Measurements from ENCODE around the gene HCK.

Gene HCK

GRCh38 chr20:32018269-32019155 is 33.5 kb upstream of the HCK start:
- Histone ChIP-seq H3K27ac (ENCODE audit: insufficient read depth in 1 of 2, low read depth in 1 of 2, low read length in 2 of 2, poor library complexity in 1 of 2, severe bottlenecking in 2 of 2) (no peak overlapping the region), H3K27me3 (replicated peaks in 2 of 5; ENCODE audit: control insufficient read depth in 4 of 5, insufficient read depth in 5 of 5, low read length in 4 of 5) (peaks cover 0 to 38% (median 22%) of the 10 kb centered on the region in 5 experiments), H3K4me3 (ENCODE audit: control insufficient read depth in 1 of 7, extremely low read depth in 1 of 7, insufficient read depth in 4 of 7, low read depth in 2 of 7, low read length in 6 of 7) (peak overlapping the region in 6 of 7 experiments; percentile 27 to 66 (median 63)), H3K36me3 (ENCODE audit: control insufficient read depth in 4 of 4, insufficient read depth in 4 of 4, low read length in 3 of 4) (no peaks in the 10 kb centered on the region), H3K9me3 (ENCODE audit: control extremely low read depth in 1 of 5, control insufficient read depth in 4 of 5, insufficient read depth in 2 of 5, low read depth in 1 of 5, low read length in 4 of 5) (no peaks in the 10 kb centered on the region), H3K4me1 (ENCODE audit: control extremely low read depth in 1 of 4, control insufficient read depth in 4 of 4, insufficient read depth in 4 of 4, low read length in 3 of 4) (peaks cover 6 to 25% (median 19%) of the 10 kb centered on the region in 4 experiments)
- CTCF ChIA-PET: interaction anchor here (0.9 to 3.4 kb wide), 5 partner anchors 10 to 81 kb away, joined by 3 to 40 read pairs (median 5); no protein-coding TSS in a partner anchor
- under 1% methylated on average over 64 of the region's 67 CpGs for WGBS (ENCODE audit: insufficient coverage)
- POLR2A ChIA-PET: interaction anchor here (1.0 kb wide), 1 partner anchor 67 kb away, joined by 3 read pairs; the partner anchor contains the start of gene PDRG1
- DNase-seq: peak in 2 of 3 donors; percentile 26 to 41

- no peaks in the 10 kb centered on the region for H3K36me3 ChIP-seq (ENCODE audit: control insufficient read depth in 4 of 4, insufficient read depth in 4 of 4, low read length in 3 of 4)
- CTCF ChIA-PET: interaction anchor here (2.2 to 3.4 kb wide), 2 partner anchors 12 to 16 kb away, joined by 15 to 40 read pairs; no protein-coding TSS in a partner anchor
- H3K4me1 ChIP-seq (ENCODE audit: control extremely low read depth in 1 of 4, control insufficient read depth in 4 of 4, insufficient read depth in 4 of 4, low read length in 3 of 4): peaks cover 6 to 25% (median 19%) of the 10 kb centered on the region in 4 experiments
- no peak overlapping the region for H3K27ac ChIP-seq (ENCODE audit: insufficient read depth in 1 of 2, low read depth in 1 of 2, low read length in 2 of 2, poor library complexity in 1 of 2, severe bottlenecking in 2 of 2)
- H3K4me3 ChIP-seq (ENCODE audit: control insufficient read depth in 1 of 7, extremely low read depth in 1 of 7, insufficient read depth in 4 of 7, low read depth in 2 of 7, low read length in 6 of 7): peak overlapping the region in 3 of 7 experiments; percentile 31 to 66 (median 63)
- no peak for DNase-seq
- H3K9me3 ChIP-seq (ENCODE audit: control extremely low read depth in 1 of 5, control insufficient read depth in 4 of 5, insufficient read depth in 2 of 5, low read depth in 1 of 5, low read length in 4 of 5): no peaks in the 10 kb centered on the region
- POLR2A ChIA-PET: interaction anchor here (1.0 kb wide), 1 partner anchor 68 kb away, joined by 3 read pairs; the partner anchor contains the start of gene PDRG1
- WGBS (ENCODE audit: insufficient coverage): 0% methylated on average over 37 of the region's 42 CpGs
- peaks cover 0 to 40% (median 25%) of the 10 kb centered on the region in 5 experiments for H3K27me3 ChIP-seq (replicated peaks in 2 of 5; ENCODE audit: control insufficient read depth in 4 of 5, insufficient read depth in 5 of 5, low read length in 4 of 5)
Measured at GRCh38 chr20:32019156-32019510, 32.9 kb upstream of the HCK start.

GRCh38 chr20:32019563-32020463 is 32.2 kb upstream of the HCK start:
- Histone ChIP-seq H3K4me3 (ENCODE audit: control insufficient read depth in 1 of 7, extremely low read depth in 1 of 7, insufficient read depth in 4 of 7, low read depth in 2 of 7, low read length in 6 of 7) (peak overlapping the region in 3 of 7 experiments; percentile 31 to 66 (median 63)), H3K4me1 (ENCODE audit: control extremely low read depth in 1 of 4, control insufficient read depth in 4 of 4, insufficient read depth in 4 of 4, low read length in 3 of 4) (peaks cover 6 to 25% (median 19%) of the 10 kb centered on the region in 4 experiments), H3K36me3 (ENCODE audit: control insufficient read depth in 4 of 4, insufficient read depth in 4 of 4, low read length in 3 of 4) (no peaks in the 10 kb centered on the region), H3K9me3 (ENCODE audit: control extremely low read depth in 1 of 5, control insufficient read depth in 4 of 5, insufficient read depth in 2 of 5, low read depth in 1 of 5, low read length in 4 of 5) (no peaks in the 10 kb centered on the region), H3K27ac (ENCODE audit: insufficient read depth in 1 of 2, low read depth in 1 of 2, low read length in 2 of 2, poor library complexity in 1 of 2, severe bottlenecking in 2 of 2) (no peak overlapping the region), H3K27me3 (replicated peaks in 2 of 5; ENCODE audit: control insufficient read depth in 4 of 5, insufficient read depth in 5 of 5, low read length in 4 of 5) (peaks cover 0 to 41% (median 25%) of the 10 kb centered on the region in 5 experiments)
- WGBS (ENCODE audit: insufficient coverage): 33% methylated on average over 5 of the region's 11 CpGs
- POLR2A ChIA-PET: interaction anchor here (1.0 kb wide), 1 partner anchor 68 kb away, joined by 3 read pairs; the partner anchor contains the start of gene PDRG1
- DNase-seq: peak in 2 of 3 donors; percentile 35 to 49
- CTCF ChIA-PET: interaction anchor here (0.9 to 3.4 kb wide), 5 partner anchors 11 to 79 kb away, joined by 3 to 40 read pairs (median 7); no protein-coding TSS in a partner anchor

GRCh38 chr20:32021091-32021490 is 31.0 kb upstream of the HCK start:
- ChIA-PET CTCF (interaction anchor here (1.4 to 3.4 kb wide), 6 partner anchors 10 to 198 kb away, joined by 3 to 40 read pairs (median 6); no protein-coding TSS in a partner anchor), POLR2A (no interaction called here)
- Histone ChIP-seq H3K27me3 (replicated peaks in 2 of 5; ENCODE audit: control insufficient read depth in 4 of 5, insufficient read depth in 5 of 5, low read length in 4 of 5) (peaks cover 0 to 45% (median 23%) of the 10 kb centered on the region in 5 experiments), H3K9me3 (ENCODE audit: control extremely low read depth in 1 of 5, control insufficient read depth in 4 of 5, insufficient read depth in 2 of 5, low read depth in 1 of 5, low read length in 4 of 5) (no peaks in the 10 kb centered on the region), H3K4me1 (ENCODE audit: control extremely low read depth in 1 of 4, control insufficient read depth in 4 of 4, insufficient read depth in 4 of 4, low read length in 3 of 4) (peaks cover 6 to 25% (median 19%) of the 10 kb centered on the region in 4 experiments), H3K36me3 (ENCODE audit: control insufficient read depth in 4 of 4, insufficient read depth in 4 of 4, low read length in 3 of 4) (no peaks in the 10 kb centered on the region), H3K27ac (ENCODE audit: insufficient read depth in 1 of 2, low read depth in 1 of 2, low read length in 2 of 2, poor library complexity in 1 of 2, severe bottlenecking in 2 of 2) (no peak overlapping the region), H3K4me3 (ENCODE audit: control insufficient read depth in 1 of 7, extremely low read depth in 1 of 7, insufficient read depth in 4 of 7, low read depth in 2 of 7, low read length in 6 of 7) (no peak overlapping the region)
- WGBS (ENCODE audit: insufficient coverage): 100% methylated on average over 3 of the region's 4 CpGs
- DNase-seq: no peak

- Histone ChIP-seq H3K9me3 (ENCODE audit: control extremely low read depth in 1 of 5, control insufficient read depth in 4 of 5, insufficient read depth in 2 of 5, low read depth in 1 of 5, low read length in 4 of 5) (no peaks in the 10 kb centered on the region), H3K36me3 (ENCODE audit: control insufficient read depth in 4 of 4, insufficient read depth in 4 of 4, low read length in 3 of 4) (no peaks in the 10 kb centered on the region), H3K4me1 (ENCODE audit: control extremely low read depth in 1 of 4, control insufficient read depth in 4 of 4, insufficient read depth in 4 of 4, low read length in 3 of 4) (peaks cover 2 to 7% (median 6%) of the 10 kb centered on the region in 4 experiments), H3K4me3 (ENCODE audit: control insufficient read depth in 1 of 7, extremely low read depth in 1 of 7, insufficient read depth in 4 of 7, low read depth in 2 of 7, low read length in 6 of 7) (no peak overlapping the region), H3K27me3 (replicated peaks in 2 of 5; ENCODE audit: control insufficient read depth in 4 of 5, insufficient read depth in 5 of 5, low read length in 4 of 5) (peaks cover 0 to 27% (median 13%) of the 10 kb centered on the region in 5 experiments), H3K27ac (ENCODE audit: insufficient read depth in 1 of 2, low read depth in 1 of 2, low read length in 2 of 2, poor library complexity in 1 of 2, severe bottlenecking in 2 of 2) (no peak overlapping the region)
- 91% methylated on average over 3 of the region's 6 CpGs for WGBS (ENCODE audit: insufficient coverage)
- DNase-seq: peak in 2 of 3 donors; percentile 50 to 65
- CTCF ChIA-PET: interaction anchor here (0.7 to 2.6 kb wide), 6 partner anchors 11 to 202 kb away, joined by 3 to 10 read pairs (median 6); no protein-coding TSS in a partner anchor
- POLR2A ChIA-PET: no interaction called here
Measured at GRCh38 chr20:32024683-32025295, 27.3 kb upstream of the HCK start.

GRCh38 chr20:32027643-32028042 is 24.4 kb upstream of the HCK start:
- ChIA-PET CTCF (interaction anchor here (0.9 to 1.7 kb wide), 3 partner anchors 10 to 176 kb away, joined by 3 to 5 read pairs (median 3); no protein-coding TSS in a partner anchor), POLR2A (no interaction called here)
- no peak for DNase-seq
- Histone ChIP-seq H3K4me3 (ENCODE audit: control insufficient read depth in 1 of 7, extremely low read depth in 1 of 7, insufficient read depth in 4 of 7, low read depth in 2 of 7, low read length in 6 of 7) (no peak overlapping the region), H3K27ac (ENCODE audit: insufficient read depth in 1 of 2, low read depth in 1 of 2, low read length in 2 of 2, poor library complexity in 1 of 2, severe bottlenecking in 2 of 2) (no peak overlapping the region), H3K36me3 (ENCODE audit: control insufficient read depth in 4 of 4, insufficient read depth in 4 of 4, low read length in 3 of 4) (no peaks in the 10 kb centered on the region), H3K9me3 (ENCODE audit: control extremely low read depth in 1 of 5, control insufficient read depth in 4 of 5, insufficient read depth in 2 of 5, low read depth in 1 of 5, low read length in 4 of 5) (no peaks in the 10 kb centered on the region), H3K27me3 (replicated peaks in 2 of 5; ENCODE audit: control insufficient read depth in 4 of 5, insufficient read depth in 5 of 5, low read length in 4 of 5) (peaks cover 0 to 15% (median 3%) of the 10 kb centered on the region in 5 experiments), H3K4me1 (ENCODE audit: control extremely low read depth in 1 of 4, control insufficient read depth in 4 of 4, insufficient read depth in 4 of 4, low read length in 3 of 4) (peaks cover 0 to 6% (median 5%) of the 10 kb centered on the region in 4 experiments)
- WGBS (ENCODE audit: insufficient coverage): 100% methylated on average over 1 of the region's 3 CpGs
